GM12872 (cell line): ENCODE measurements around the gene TXNRD1.

ENCODE experiments used
- CTCF ChIP-seq: IDR thresholded peaks from 3 replicates; pipeline ENCODE4 v1.5.1; 2011; ENCODE audit warnings: low read depth, mild to moderate bottlenecking, low read length, moderate library complexity; ENCODE audit not compliant: insufficient read depth

Gene TXNRD1

GRCh38 chr12:104342147-104342546 is 126.6 kb downstream of the TXNRD1 start:
- TF ChIP-seq CTCF: no peak

GRCh38 chr12:104342635-104343249 is 127.2 kb downstream of the TXNRD1 start:
- no peak for TF ChIP-seq CTCF

GRCh38 chr12:104344682-104345081 is 129.1 kb downstream of the TXNRD1 start:
- TF ChIP-seq CTCF: no peak

- TF ChIP-seq CTCF: no peak
Observed at GRCh38 chr12:104345234-104346066, 129.9 kb downstream of the TXNRD1 start.

- no peak for TF ChIP-seq CTCF
Observed at GRCh38 chr12:104347374-104348075, 131.9 kb downstream of the TXNRD1 start.

GRCh38 chr12:104348283-104348993 is 132.9 kb downstream of the TXNRD1 start:
- TF ChIP-seq CTCF: no peak
